Gastroesophageal sphincter (tissue), 4 donors: ENCODE measurements around the gene C20orf173. TPM values are rescaled to one million over a fixed set of nuclear protein-coding genes. Genes with fewer than 3 reads are reported as not detected.

ENCODE experiments used
- ATAC-seq: fragments of 150-250 bp; one replicate; pipeline ENCODE4 v1.9.1; 2016; ENCODE audit warnings: mild to moderate bottlenecking, moderate library complexity
- H3K27ac ChIP-seq, 4 donors: fragments of 200-600 bp; sonication (generic) in 3 of 4; 1 replicate in 3 of 4; 2 replicates in 1 of 4; pipeline ENCODE4 v1.5.1; 2016 to 2019
- H3K27me3 ChIP-seq: fragments of 200-600 bp; sonication (generic); one replicate; pipeline ENCODE4 v1.5.1; 2019
- H3K36me3 ChIP-seq, 2 donors: fragments of 200-600 bp; sonication (generic); one replicate each; pipeline ENCODE4 v1.5.1; 2019; ENCODE audit warnings: control low read depth in 1 of 2
- H3K4me1 ChIP-seq, 3 donors: fragments of 200-600 bp; sonication (generic); 1 replicate in 2 of 3; 2 replicates in 1 of 3; pipeline ENCODE4 v1.5.1; 2016 to 2019; ENCODE audit warnings: control low read depth in 2 of 3
- H3K4me3 ChIP-seq, 2 donors: fragments of 200-600 bp; sonication (generic); one replicate each; pipeline ENCODE4 v1.5.1; 2019; ENCODE audit warnings: mild to moderate bottlenecking in 1 of 2, moderate library complexity in 1 of 2
- H3K9me3 ChIP-seq, 3 donors: fragments of 200-600 bp; sonication (generic); one replicate each; pipeline ENCODE4 v1.5.1; 2017 to 2019; ENCODE audit warnings: control low read depth in 2 of 3
- EP300 ChIP-seq: sonication (generic); formaldehyde crosslinking; IDR thresholded peaks from one replicate; pipeline ENCODE4 v1.6.1; 2017; ENCODE audit warnings: antibody characterized with exemption, mild to moderate bottlenecking
- POLR2A ChIP-seq, 2 donors: fragments of 450-650 bp; IDR thresholded peaks; one replicate each; pipeline ENCODE4 v1.6.1; 2017; ENCODE audit warnings: antibody characterized with exemption in 2 of 2, mild to moderate bottlenecking in 2 of 2, moderate library complexity in 1 of 2
- POLR2AphosphoS5 ChIP-seq: sonication (generic); formaldehyde crosslinking; IDR thresholded peaks from one replicate; pipeline ENCODE4 v1.6.1; 2017; ENCODE audit warnings: antibody characterized with exemption
- WGBS, 2 donors: methylation state at CpG; one replicate each; pipeline ENCODE4 v1.1.5; 2018; ENCODE audit warnings: low coverage in 1 of 2; 5-methylcytosine and 5-hydroxymethylcytosine counted together
- total RNA-seq, 4 donors: library from RNA; depleted of rRNA; stranded (reverse); fragments of >200 nt; gene quantifications; one replicate each; pipeline ENCODE4 v1.1.0, GENCODE V29; 2016
- TF ChIP-seq, protein P1 (sequence below), 4 experiments: fragments of 200-600 bp in 2 of 4; fragments of 450-650 bp in 2 of 4; sonication (generic) in 1 of 4; IDR thresholded peaks; one replicate each; pipeline ENCODE4 v1.5.1; 2017 to 2019; ENCODE audit warnings: antibody characterized with exemption in 4 of 4, mild to moderate bottlenecking in 2 of 4, moderate library complexity in 2 of 4

C20orf173 gene
- total RNA-seq, 4 donors from 2014 or later, result not detected

- 53 to 63% methylated on average over 3 of the region's 3 CpGs for WGBS, 2 donors
- ATAC-seq, result no peak
Observed at GRCh38 chr20:35515949-35516645, 13.4 kb downstream of the C20orf173 start.

GRCh38 chr20:35515341-35515740 lies 14.1 kb downstream of the C20orf173 start:
- ATAC-seq, result no peak
- Histone ChIP-seq H3K36me3 (peaks cover 0 to 51% of the 10 kb centered on the region in 2 donors), H3K4me3 (no peak overlapping the region), H3K27ac (no peak overlapping the region), H3K9me3 (no peaks in the 10 kb centered on the region), H3K4me1 (no peaks in the 10 kb centered on the region), H3K27me3 (no peaks in the 10 kb centered on the region)
- 80% methylated on average over 1 of the region's 4 CpGs; no CpG with 5 or more reads in 1 of the 2 donors for WGBS, 2 donors
- TF ChIP-seq EP300, result no peak
- TF ChIP-seq POLR2A (IDR thresholded peaks at IDR 0.05), result no peak
- no peak for TF ChIP-seq POLR2AphosphoS5
- TF ChIP-seq, protein P1, sequence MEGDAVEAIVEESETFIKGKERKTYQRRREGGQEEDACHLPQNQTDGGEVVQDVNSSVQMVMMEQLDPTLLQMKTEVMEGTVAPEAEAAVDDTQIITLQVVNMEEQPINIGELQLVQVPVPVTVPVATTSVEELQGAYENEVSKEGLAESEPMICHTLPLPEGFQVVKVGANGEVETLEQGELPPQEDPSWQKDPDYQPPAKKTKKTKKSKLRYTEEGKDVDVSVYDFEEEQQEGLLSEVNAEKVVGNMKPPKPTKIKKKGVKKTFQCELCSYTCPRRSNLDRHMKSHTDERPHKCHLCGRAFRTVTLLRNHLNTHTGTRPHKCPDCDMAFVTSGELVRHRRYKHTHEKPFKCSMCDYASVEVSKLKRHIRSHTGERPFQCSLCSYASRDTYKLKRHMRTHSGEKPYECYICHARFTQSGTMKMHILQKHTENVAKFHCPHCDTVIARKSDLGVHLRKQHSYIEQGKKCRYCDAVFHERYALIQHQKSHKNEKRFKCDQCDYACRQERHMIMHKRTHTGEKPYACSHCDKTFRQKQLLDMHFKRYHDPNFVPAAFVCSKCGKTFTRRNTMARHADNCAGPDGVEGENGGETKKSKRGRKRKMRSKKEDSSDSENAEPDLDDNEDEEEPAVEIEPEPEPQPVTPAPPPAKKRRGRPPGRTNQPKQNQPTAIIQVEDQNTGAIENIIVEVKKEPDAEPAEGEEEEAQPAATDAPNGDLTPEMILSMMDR (IDR thresholded peaks at IDR 0.05), result no peak

More at GRCh38 chr20:35515949-35516645, 13.4 kb downstream of the C20orf173 start:
- no peak for TF ChIP-seq POLR2AphosphoS5
- TF ChIP-seq, protein P1 (IDR thresholded peaks at IDR 0.05), result no peak
- Histone ChIP-seq H3K4me3 (no peak overlapping the region), H3K4me1 (no peaks in the 10 kb centered on the region), H3K36me3 (peaks cover 0 to 43% of the 10 kb centered on the region in 2 donors), H3K27me3 (no peaks in the 10 kb centered on the region), H3K27ac (no peak overlapping the region), H3K9me3 (no peaks in the 10 kb centered on the region)

- Histone ChIP-seq H3K27ac (no peak overlapping the region), H3K36me3 (peaks cover 0 to 60% of the 10 kb centered on the region in 2 donors), H3K27me3 (no peaks in the 10 kb centered on the region), H3K4me3 (no peak overlapping the region), H3K4me1 (no peaks in the 10 kb centered on the region), H3K9me3 (no peaks in the 10 kb centered on the region)
- ATAC-seq, result no peak
- TF ChIP-seq POLR2AphosphoS5 (no peak), EP300 (no peak), POLR2A (IDR thresholded peaks at IDR 0.05) (no peak)
- TF ChIP-seq, protein P1 (IDR thresholded peaks at IDR 0.05), result no peak
- WGBS, 2 donors, result 90% methylated on average over 3 of the region's 11 CpGs; no CpG with 5 or more reads in 1 of the 2 donors
Observed at GRCh38 chr20:35514371-35514932, 15.0 kb downstream of the C20orf173 start.

GRCh38 chr20:35511814-35512420 lies 17.5 kb downstream of the C20orf173 start:
- no peaks in the 10 kb centered on the region for H3K9me3 ChIP-seq
- 67 to 88% methylated on average over 1 to 2 of the region's 2 CpGs for WGBS, 2 donors
- TF ChIP-seq POLR2A (IDR thresholded peaks at IDR 0.05) (no peak), EP300 (no peak), POLR2AphosphoS5 (no peak)
- TF ChIP-seq, protein P1 (IDR thresholded peaks at IDR 0.05), result peak in 3 of 4 experiments; percentile 34 to 55 (median 53)
- no peaks in the 10 kb centered on the region for H3K27me3 ChIP-seq
- H3K36me3 ChIP-seq, result peaks cover 0 to 85% of the 10 kb centered on the region in 2 donors
- ATAC-seq, result no peak
- no peaks in the 10 kb centered on the region for H3K4me1 ChIP-seq
- no peak overlapping the region for H3K27ac ChIP-seq
- H3K4me3 ChIP-seq, result no peak overlapping the region
